HepG2 (cell line): Measurements from ENCODE around the gene DIAPH3. TPM values are rescaled to one million over a fixed set of nuclear protein-coding genes. Genes with fewer than 3 reads are reported as not detected.
A peak's percentile ranks its signal among the peaks of the same experiment; 100 is the strongest.

ENCODE experiments used
- CBFB ChIP-seq: sonication (generic); formaldehyde crosslinking; IDR thresholded peaks from 2 replicates; pipeline ENCODE4 v1.4.0; 2020; ENCODE audit warnings: missing genetic modification reagents
- CEBPG ChIP-seq: IDR thresholded peaks from 2 replicates; pipeline ENCODE4 v1.6.1; 2016
- GLI4 ChIP-seq: sonication (generic); formaldehyde crosslinking; IDR thresholded peaks from 2 replicates; pipeline ENCODE4 v1.5.1; 2020; ENCODE audit warnings: missing genetic modification reagents, mild to moderate bottlenecking, moderate library complexity, borderline replicate concordance
- HDAC1 ChIP-seq: sonication (generic); formaldehyde crosslinking; IDR thresholded peaks from 2 replicates; pipeline ENCODE4 v1.5.1; 2020; ENCODE audit warnings: mild to moderate bottlenecking, missing genetic modification reagents
- NCOA1 ChIP-seq: sonication (generic); formaldehyde crosslinking; IDR thresholded peaks from 2 replicates; pipeline ENCODE4 v1.9.0; 2021; ENCODE audit warnings: missing genetic modification reagents
- NR1H2 ChIP-seq: sonication (generic); formaldehyde crosslinking; IDR thresholded peaks from 2 replicates; pipeline ENCODE4 v1.8.1; 2022; ENCODE audit warnings: low read depth, missing genetic modification reagents, borderline replicate concordance
- PHF21A ChIP-seq: sonication (generic); formaldehyde crosslinking; IDR thresholded peaks from 2 replicates; pipeline ENCODE4 v1.5.0; 2020; ENCODE audit warnings: mild to moderate bottlenecking, missing genetic modification reagents
- POLR2AphosphoS2 ChIP-seq: IDR thresholded peaks from 2 replicates; pipeline ENCODE4 v1.6.1; 2011; ENCODE audit warnings: low read depth, low read length, improper control_type of control experiment
- SKI ChIP-seq: fragments of 450-650 bp; IDR thresholded peaks from one replicate; pipeline ENCODE4 v1.6.1; 2018; ENCODE audit warnings: mild to moderate bottlenecking; ENCODE audit not compliant: partially characterized antibody
- TFDP2 ChIP-seq: sonication (generic); formaldehyde crosslinking; IDR thresholded peaks from 2 replicates; pipeline ENCODE4 v1.4.0; 2020; ENCODE audit warnings: missing genetic modification reagents
- ZBTB49 ChIP-seq: sonication (generic); formaldehyde crosslinking; IDR thresholded peaks from 2 replicates; pipeline ENCODE4 v1.4.0; 2020; ENCODE audit warnings: missing genetic modification reagents, borderline replicate concordance
- ZFP36 ChIP-seq: fragments of 150-350 bp; IDR thresholded peaks from 2 replicates; pipeline ENCODE4 v1.6.1; 2018; ENCODE audit warnings: borderline replicate concordance, low read length, low read depth; ENCODE audit not compliant: partially characterized antibody
- ZIK1 ChIP-seq: sonication (generic); formaldehyde crosslinking; IDR thresholded peaks from 2 replicates; pipeline ENCODE4 v1.5.0; 2020; ENCODE audit warnings: mild to moderate bottlenecking, low read depth, missing genetic modification reagents, borderline replicate concordance
- ZMAT3 ChIP-seq: sonication (generic); formaldehyde crosslinking; conservative IDR thresholded peaks from 2 replicates; pipeline ENCODE4 v1.7.0; 2021; ENCODE audit warnings: missing genetic modification reagents
- ZNF251 ChIP-seq: sonication (generic); formaldehyde crosslinking; IDR thresholded peaks from 2 replicates; pipeline ENCODE4 v1.9.0; 2021; ENCODE audit warnings: mild to moderate bottlenecking, missing genetic modification reagents
- ZNF263 ChIP-seq: sonication (generic); formaldehyde crosslinking; IDR thresholded peaks from 2 replicates; pipeline ENCODE4 v1.4.0; 2020; ENCODE audit warnings: missing genetic modification reagents
- ZNF607 ChIP-seq: sonication (generic); formaldehyde crosslinking; IDR thresholded peaks from 2 replicates; pipeline ENCODE4 v1.5.1; 2020; ENCODE audit warnings: missing genetic modification reagents, mild to moderate bottlenecking, borderline replicate concordance
- ZNF619 ChIP-seq: sonication (generic); formaldehyde crosslinking; IDR thresholded peaks from 2 replicates; pipeline ENCODE4 v1.4.0; 2020; ENCODE audit warnings: mild to moderate bottlenecking, missing genetic modification reagents
- ZNF646 ChIP-seq: sonication (generic); formaldehyde crosslinking; IDR thresholded peaks from 2 replicates; pipeline ENCODE4 v1.9.0; 2021; ENCODE audit warnings: mild to moderate bottlenecking, missing genetic modification reagents
- ZNF891 ChIP-seq: sonication (generic); formaldehyde crosslinking; IDR thresholded peaks from 2 replicates; pipeline ENCODE4 v1.5.0; 2020; ENCODE audit warnings: mild to moderate bottlenecking, missing genetic modification reagents
- polyA plus RNA-seq, 8 experiments: library from polyadenylated mRNA; depleted of rRNA in 3 of 8; stranded (reverse) in 7 of 8; unstranded in 1 of 8; fragments of >200 nt; fragmentation: Illumina TruSeq in 4 of 8; extraction: Trizol in 4 of 8; gene quantifications; 2 replicates each; pipeline versions ENCODE4 v1.2.1 to v1.2.3, GENCODE V29; 2011 to 2016; ENCODE audit warnings: low read depth in 4 of 8, missing spikeins in 1 of 8, mixed read lengths in 1 of 8; ENCODE audit not compliant: insufficient read depth in 1 of 8
- total RNA-seq, 5 experiments: library from RNA; depleted of rRNA; stranded (reverse); fragments of >200 nt; fragmentation: Illumina TruSeq; extraction: Trizol; gene quantifications; 2 replicates each; pipeline ENCODE4 v1.2.3, GENCODE V29; 2016; ENCODE audit warnings: low read depth in 1 of 5

DIAPH3 gene
- total and polyA plus RNA-seq, 2 of the 13 experiments (the other 11 are each of a cell fraction or from before 2014, with no cell fraction given), result 4.0 to 9.3 TPM

GRCh38 chr13:60163478-60164233 lies at the start of gene DIAPH3 (continued):
- TF ChIP-seq CBFB (CRISPR knock-in tag), result 0 out of 2 replicates have a peak, but pooled peaks have one; percentile 48
- TF ChIP-seq HDAC1 (CRISPR knock-in tag), result peak; percentile 98
- no peak; the same call in 1 of the 2 replicates for TF ChIP-seq GLI4
- TF ChIP-seq ZNF891 (CRISPR knock-in tag), result peak; percentile 47; the same call in 1 of the 2 replicates
- TF ChIP-seq PHF21A, result peak; percentile 74
- no peak for TF ChIP-seq ZFP36
- no peak for TF ChIP-seq ZBTB49 (CRISPR knock-in tag)
- no peak for TF ChIP-seq SKI
- TF ChIP-seq CEBPG (CRISPR knock-in tag), result peak; percentile 11; the same call in 1 of the 2 replicates
- TF ChIP-seq ZNF263 (CRISPR knock-in tag), result no peak
- no peak for TF ChIP-seq POLR2AphosphoS2
- TF ChIP-seq NCOA1 (CRISPR knock-in tag), result no peak
- peak; percentile 53; the same call in 1 of the 2 replicates for TF ChIP-seq ZNF619 (CRISPR knock-in tag)
- TF ChIP-seq ZNF251 (CRISPR knock-in tag), result 0 out of 2 replicates have a peak, but pooled peaks have one; percentile 60
- TF ChIP-seq ZIK1 (CRISPR knock-in tag), result 0 out of 2 replicates have a peak, but pooled peaks have one; percentile 33
- TF ChIP-seq TFDP2, result peak; percentile 100
- TF ChIP-seq ZNF646 (CRISPR knock-in tag), result no peak
- no peak for TF ChIP-seq ZMAT3 (CRISPR knock-in tag)
- TF ChIP-seq ZNF607 (CRISPR knock-in tag), result no peak
- no peak for TF ChIP-seq NR1H2 (CRISPR knock-in tag)
